OCI-LY3 (cell line): ENCODE results near the gene CLCA1.

ENCODE experiments used
- H2AFZ ChIP-seq: fragments of 200-600, 300-600 bp; shearing (Covaris generic); 2 replicates; pipeline ENCODE4 v1.6.0; 2014; ENCODE audit warnings: antibody characterized with exemption, low read depth, low read length
- H3K27ac ChIP-seq: fragments of 200-600, 300-600 bp; sonication (generic); 2 replicates; pipeline ENCODE4 v1.5.1; 2014; ENCODE audit warnings: mild to moderate bottlenecking, low read length, moderate library complexity, mixed read lengths
- H3K27me3 ChIP-seq: fragments of 200-600, 300-600 bp; sonication (generic); 2 replicates; pipeline ENCODE4 v1.6.1; 2014; ENCODE audit warnings: low read depth, low read length, mixed read lengths
- H3K36me3 ChIP-seq: fragments of 200-600, 300-600 bp; sonication (generic); replicated peaks from 2 replicates; pipeline ENCODE3; 2014; ENCODE audit warnings: low read depth, low read length, mixed read lengths
- H3K4me1 ChIP-seq: fragments of 300-600, 200-600 bp; sonication (generic); 2 replicates; pipeline ENCODE4 v1.6.1; 2014; ENCODE audit warnings: low read length, mixed read lengths
- H3K4me2 ChIP-seq: fragments of 200-600, 300-600 bp; sonication (generic); 2 replicates; pipeline ENCODE4 v1.6.1; 2014; ENCODE audit warnings: low read length, mixed read lengths
- H3K4me3 ChIP-seq: fragments of 300-600, 200-600 bp; sonication (generic); 2 replicates; pipeline ENCODE4 v1.5.1; 2014; ENCODE audit warnings: antibody characterized with exemption, mild to moderate bottlenecking, low read length, moderate library complexity
- H3K79me2 ChIP-seq: fragments of 300-600, 200-600 bp; shearing (Covaris generic); 2 replicates; pipeline ENCODE4 v1.6.1; 2014; ENCODE audit warnings: mild to moderate bottlenecking, low read length, mixed read lengths
- H3K9ac ChIP-seq: fragments of 300-600, 200-600 bp; shearing (Covaris generic); 2 replicates; pipeline ENCODE4 v1.6.0; 2014; ENCODE audit warnings: mild to moderate bottlenecking, low read length, moderate library complexity
- H3K9me3 ChIP-seq: fragments of 200-600, 300-600 bp; shearing (Covaris generic); 2 replicates; pipeline ENCODE4 v1.6.1; 2014; ENCODE audit warnings: low read length, mixed read lengths; ENCODE audit not compliant: insufficient read depth
- H4K20me1 ChIP-seq: fragments of 200-600, 300-600 bp; sonication (generic); 2 replicates; pipeline ENCODE4 v1.6.1; 2016; ENCODE audit warnings: low read length, mixed read lengths; ENCODE audit not compliant: insufficient read depth
- CTCF ChIP-seq: fragments of 200-600, 300-600 bp; sonication (generic); IDR thresholded peaks from 2 replicates; pipeline ENCODE4 v1.5.1; 2014; ENCODE audit warnings: antibody characterized with exemption, low read length, low read depth
- EZH2phosphoT487 ChIP-seq: fragments of 200-600 bp; shearing (Covaris generic); IDR thresholded peaks from 2 replicates; pipeline ENCODE4 v1.6.1; 2018; ENCODE audit warnings: antibody characterized with exemption, mixed run types, low read depth

CLCA1 gene

GRCh38 chr1:86455073-86455472 is 13.7 kb upstream of the CLCA1 start:
- Histone ChIP-seq H3K4me1 (peaks cover 41% of the 10 kb centered on the region), H3K4me2 (no peak overlapping the region), H3K9ac (no peak overlapping the region), H3K9me3 (no peaks in the 10 kb centered on the region), H4K20me1 (no peaks in the 10 kb centered on the region), H2AFZ (no peak overlapping the region), H3K27ac (no peak overlapping the region), H3K79me2 (no peaks in the 10 kb centered on the region), H3K36me3 (no peaks in the 10 kb centered on the region), H3K4me3 (no peak overlapping the region), H3K27me3 (no peaks in the 10 kb centered on the region)
- no peak for TF ChIP-seq EZH2phosphoT487
- TF ChIP-seq CTCF = no peak

GRCh38 chr1:86460998-86461397 is 7.7 kb upstream of the CLCA1 start:
- H3K79me2 ChIP-seq = no peaks in the 10 kb centered on the region
- no peak overlapping the region for H3K9ac ChIP-seq
- no peaks in the 10 kb centered on the region for H3K27me3 ChIP-seq
- no peaks in the 10 kb centered on the region for H3K9me3 ChIP-seq
- no peaks in the 10 kb centered on the region for H3K36me3 ChIP-seq
- no peak overlapping the region for H3K4me3 ChIP-seq
- H4K20me1 ChIP-seq = no peaks in the 10 kb centered on the region
- no peak overlapping the region for H3K27ac ChIP-seq
- TF ChIP-seq CTCF (no peak), EZH2phosphoT487 (no peak)
- peaks cover 20% of the 10 kb centered on the region for H3K4me1 ChIP-seq
- H2AFZ ChIP-seq = no peak overlapping the region
- H3K4me2 ChIP-seq = 0 out of 2 replicates have a peak overlapping the region, but pooled peaks have one; percentile 7

- Histone ChIP-seq H3K9ac (no peak overlapping the region), H3K4me1 (peaks cover 25% of the 10 kb centered on the region), H3K27ac (no peak overlapping the region), H3K79me2 (no peaks in the 10 kb centered on the region), H3K9me3 (no peaks in the 10 kb centered on the region), H2AFZ (no peak overlapping the region), H3K36me3 (no peaks in the 10 kb centered on the region), H4K20me1 (no peaks in the 10 kb centered on the region), H3K4me2 (no peak overlapping the region), H3K4me3 (no peak overlapping the region), H3K27me3 (no peaks in the 10 kb centered on the region)
- TF ChIP-seq EZH2phosphoT487 (no peak), CTCF (no peak)
These were observed 7.2 kb upstream of the CLCA1 start for GRCh38 chr1:86461482-86461881.

- Histone ChIP-seq H3K79me2 (no peaks in the 10 kb centered on the region), H4K20me1 (no peaks in the 10 kb centered on the region), H3K36me3 (no peaks in the 10 kb centered on the region), H3K27ac (no peak overlapping the region), H3K4me1 (peaks cover 54% of the 10 kb centered on the region), H3K9ac (no peak overlapping the region), H3K27me3 (no peaks in the 10 kb centered on the region), H3K4me2 (no peak overlapping the region), H3K9me3 (no peaks in the 10 kb centered on the region), H3K4me3 (no peak overlapping the region), H2AFZ (no peak overlapping the region)
- no peak for TF ChIP-seq EZH2phosphoT487
- TF ChIP-seq CTCF = no peak
These were observed 3.9 kb upstream of the CLCA1 start for GRCh38 chr1:86464819-86465218.
